ENCODE results near the gene IER2.

IER2 gene

GRCh38 chr19:13152356-13152973 is 2.3 kb downstream of the IER2 start:
- in situ Hi-C loops (cut with HindIII; ENCODE audit: low pct_ligation_motif_present, low sequenced_read_pairs), result no loop called here

GRCh38 chr19:13152974-13153568 is 2.9 kb downstream of the IER2 start:
- TF ChIP-seq, protein P1, sequence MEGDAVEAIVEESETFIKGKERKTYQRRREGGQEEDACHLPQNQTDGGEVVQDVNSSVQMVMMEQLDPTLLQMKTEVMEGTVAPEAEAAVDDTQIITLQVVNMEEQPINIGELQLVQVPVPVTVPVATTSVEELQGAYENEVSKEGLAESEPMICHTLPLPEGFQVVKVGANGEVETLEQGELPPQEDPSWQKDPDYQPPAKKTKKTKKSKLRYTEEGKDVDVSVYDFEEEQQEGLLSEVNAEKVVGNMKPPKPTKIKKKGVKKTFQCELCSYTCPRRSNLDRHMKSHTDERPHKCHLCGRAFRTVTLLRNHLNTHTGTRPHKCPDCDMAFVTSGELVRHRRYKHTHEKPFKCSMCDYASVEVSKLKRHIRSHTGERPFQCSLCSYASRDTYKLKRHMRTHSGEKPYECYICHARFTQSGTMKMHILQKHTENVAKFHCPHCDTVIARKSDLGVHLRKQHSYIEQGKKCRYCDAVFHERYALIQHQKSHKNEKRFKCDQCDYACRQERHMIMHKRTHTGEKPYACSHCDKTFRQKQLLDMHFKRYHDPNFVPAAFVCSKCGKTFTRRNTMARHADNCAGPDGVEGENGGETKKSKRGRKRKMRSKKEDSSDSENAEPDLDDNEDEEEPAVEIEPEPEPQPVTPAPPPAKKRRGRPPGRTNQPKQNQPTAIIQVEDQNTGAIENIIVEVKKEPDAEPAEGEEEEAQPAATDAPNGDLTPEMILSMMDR (IDR thresholded peaks at IDR 0.05; ENCODE audit: low read depth, low read length, missing control alignments), result no peak
- peak; percentile 94 for DNase-seq

More at GRCh38 chr19:13152356-13152973, 2.3 kb downstream of the IER2 start:
- Histone ChIP-seq H3K27me3 (replicated peaks) (no peaks in the 10 kb centered on the region), H3K27ac (peak overlapping the region; percentile 91), H3K36me3 (replicated peaks) (peaks cover 14% of the 10 kb centered on the region), H3K4me3 (ENCODE audit: low read depth, low read length) (peak overlapping the region; percentile 99)
- TF ChIP-seq, protein P1 (IDR thresholded peaks at IDR 0.05; ENCODE audit: low read depth, low read length, missing control alignments), result no peak
- DNase-seq, result no peak

DNA sequence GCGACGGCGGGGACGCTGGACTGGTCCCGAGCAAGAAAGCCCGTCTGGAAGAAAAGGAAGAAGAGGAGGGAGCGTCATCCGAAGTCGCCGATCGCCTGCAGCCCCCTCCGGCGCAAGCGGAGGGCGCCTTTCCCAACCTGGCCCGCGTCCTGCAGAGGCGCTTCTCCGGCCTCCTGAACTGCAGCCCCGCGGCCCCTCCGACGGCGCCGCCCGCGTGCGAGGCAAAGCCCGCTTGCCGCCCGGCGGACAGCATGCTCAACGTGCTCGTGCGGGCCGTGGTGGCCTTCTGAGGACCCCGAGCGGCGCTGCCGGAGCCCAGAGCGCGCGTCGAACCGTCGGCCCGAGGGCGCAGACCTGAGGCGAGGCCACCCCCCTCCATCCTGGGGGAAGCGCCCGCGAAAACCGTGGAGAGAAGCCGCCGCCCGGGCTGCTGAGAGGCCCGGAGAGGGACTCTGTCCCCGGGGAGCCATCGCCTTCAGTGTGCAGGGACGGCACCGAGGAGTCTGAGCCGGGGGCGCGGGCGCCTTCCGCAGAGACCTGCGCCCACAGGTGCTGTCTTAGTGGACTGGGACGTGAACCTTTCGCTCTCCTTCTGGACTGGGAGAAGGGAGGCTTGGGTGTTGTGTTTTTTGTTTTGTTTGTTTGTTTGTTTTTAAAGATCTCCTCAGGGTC is 3.5 kb downstream of the IER2 start:
- TF ChIP-seq, protein P1 (IDR thresholded peaks at IDR 0.05; ENCODE audit: low read depth, low read length, missing control alignments), result no peak
- Histone ChIP-seq H3K27ac (peak overlapping the region; percentile 91), H3K4me3 (ENCODE audit: low read depth, low read length) (peak overlapping the region; percentile 99), H3K27me3 (replicated peaks) (no peaks in the 10 kb centered on the region), H3K36me3 (replicated peaks) (peaks cover 14% of the 10 kb centered on the region)
- in situ Hi-C loops (cut with HindIII; ENCODE audit: low pct_ligation_motif_present, low sequenced_read_pairs), result no loop called here
- DNase-seq, result no peak

More at GRCh38 chr19:13152974-13153568, 2.9 kb downstream of the IER2 start:
- Histone ChIP-seq H3K36me3 (replicated peaks) (peaks cover 14% of the 10 kb centered on the region), H3K27ac (peak overlapping the region; percentile 91), H3K27me3 (replicated peaks) (no peaks in the 10 kb centered on the region), H3K4me3 (ENCODE audit: low read depth, low read length) (peak overlapping the region; percentile 99)
- in situ Hi-C loops (cut with HindIII; ENCODE audit: low pct_ligation_motif_present, low sequenced_read_pairs), result no loop called here

- Histone ChIP-seq H3K27me3 (replicated peaks) (no peaks in the 10 kb centered on the region), H3K36me3 (replicated peaks) (peaks cover 14% of the 10 kb centered on the region), H3K27ac (peak overlapping the region; percentile 91), H3K4me3 (ENCODE audit: low read depth, low read length) (peak overlapping the region; percentile 99)
- DNase-seq, result peak; percentile 90
- TF ChIP-seq, protein P1 (IDR thresholded peaks at IDR 0.05; ENCODE audit: low read depth, low read length, missing control alignments), result no peak
- in situ Hi-C loops (cut with HindIII; ENCODE audit: low pct_ligation_motif_present, low sequenced_read_pairs), result no loop called here
These were observed 4.1 kb downstream of the IER2 start for GRCh38 chr19:13154241-13154778.

DNA sequence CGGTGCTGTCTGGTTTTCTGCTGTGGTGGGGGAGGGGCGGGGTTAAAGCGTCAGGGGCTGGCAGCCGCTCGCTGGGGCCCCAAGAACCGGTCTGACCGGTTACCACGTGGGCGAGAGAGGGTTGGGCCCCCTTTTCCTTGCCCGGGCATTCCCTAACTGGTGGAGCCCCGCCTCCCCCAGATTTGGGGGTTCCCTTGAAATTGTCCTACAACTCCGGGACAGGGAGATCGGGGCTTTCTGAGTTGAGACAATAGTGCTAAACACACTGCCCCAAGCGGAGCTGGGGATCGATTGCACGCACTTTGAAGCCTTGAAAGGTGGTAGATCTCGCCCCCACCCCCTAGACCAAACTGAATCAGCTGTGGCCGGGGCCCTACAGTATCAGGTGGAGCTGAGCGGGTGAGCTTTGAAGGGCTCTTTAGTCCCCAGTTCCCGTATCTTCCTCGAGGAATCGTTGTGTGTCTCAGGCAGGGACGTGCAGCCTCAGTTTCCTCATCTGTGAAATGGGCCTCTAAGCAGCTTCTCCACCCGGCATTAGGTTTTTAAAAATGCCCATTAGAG is 4.8 kb downstream of the IER2 start:
- H3K36me3 ChIP-seq (replicated peaks), result peaks cover 14% of the 10 kb centered on the region
- in situ Hi-C loops (cut with HindIII; ENCODE audit: low pct_ligation_motif_present, low sequenced_read_pairs), result no loop called here

More for the DNA sequence above, 4.8 kb downstream of the IER2 start:
- Histone ChIP-seq H3K27me3 (replicated peaks) (no peaks in the 10 kb centered on the region), H3K4me3 (ENCODE audit: low read depth, low read length) (peak overlapping the region; percentile 99), H3K27ac (peak overlapping the region; percentile 91)
- peak; percentile 41 for DNase-seq
- TF ChIP-seq, protein P1 (IDR thresholded peaks at IDR 0.05; ENCODE audit: low read depth, low read length, missing control alignments), result peak; percentile 53

Measured in brain microvascular endothelial cell (primary cell).